K562 (cell line): ENCODE measurements around the gene SRRT. TPM values are rescaled to one million over a fixed set of nuclear protein-coding genes. Genes with fewer than 3 reads are reported as not detected.
A peak's percentile ranks its signal among the peaks of the same experiment; 100 is the strongest.

Source experiments
- ATF6 ChIP-seq: sonication (generic); formaldehyde crosslinking; IDR thresholded peaks from 2 replicates; pipeline ENCODE4 v1.4.0; 2020; ENCODE audit warnings: mild to moderate bottlenecking, missing genetic modification reagents
- COPS2 ChIP-seq: fragments of 450-650 bp; conservative IDR thresholded peaks from 2 replicates; pipeline ENCODE4 v1.6.1; 2016; ENCODE audit warnings: mild to moderate bottlenecking, moderate library complexity
- CREB3 ChIP-seq: fragments of 450-650 bp; conservative IDR thresholded peaks from 2 replicates; pipeline ENCODE4 v1.6.1; 2016; ENCODE audit warnings: missing genetic modification characterization, low read depth, mild to moderate bottlenecking, missing compliant biosample characterization, moderate library complexity
- CUX1 ChIP-seq: fragments of 200-800 bp; sonication (Bioruptor generic); IDR thresholded peaks from 2 replicates; pipeline ENCODE4 v1.6.1; 2016; ENCODE audit warnings: missing genetic modification characterization, missing compliant biosample characterization
- HNRNPLL ChIP-seq: fragments of 200-400 bp; formaldehyde crosslinking; IDR thresholded peaks from 2 replicates; pipeline ENCODE4 v1.6.1; 2017; ENCODE audit warnings: low read length, low read depth, mild to moderate bottlenecking; ENCODE audit not compliant: poor library complexity, severe bottlenecking
- KLF10 ChIP-seq: fragments of 250-450 bp; sonication (Bioruptor Pico); IDR thresholded peaks from 2 replicates; pipeline ENCODE4 v1.6.1; 2021; ENCODE audit warnings: matching md5 sums
- NFRKB ChIP-seq: fragments of 450-650 bp; IDR thresholded peaks from 2 replicates; pipeline ENCODE4 v1.6.1; 2016; ENCODE audit warnings: low read depth
- NR2C1 ChIP-seq, 2 experiments: fragments of 450-650 bp; IDR thresholded peaks; 2 replicates each; pipeline ENCODE4 v1.6.1; 2017; ENCODE audit warnings: mild to moderate bottlenecking in 2 of 2, antibody characterized with exemption in 1 of 2, inconsistent platforms in 1 of 2, missing compliant biosample characterization in 1 of 2, missing genetic modification characterization in 1 of 2
- RBBP5 ChIP-seq: fragments of 200-600 bp; sonication (generic); IDR thresholded peaks from 2 replicates; pipeline ENCODE4 v1.6.1; 2012; ENCODE audit warnings: borderline replicate concordance, mild to moderate bottlenecking, low read length, control low read depth, inconsistent platforms; ENCODE audit not compliant: insufficient read depth, poor library complexity, severe bottlenecking
- SIN3A ChIP-seq, 2 experiments: fragments of 150-350 bp in 1 of 2; IDR thresholded peaks; 2 replicates each; pipeline ENCODE4 v1.6.1; 2011 to 2016; ENCODE audit warnings: borderline replicate concordance in 2 of 2, low read depth in 2 of 2, low read length in 2 of 2, mild to moderate bottlenecking in 2 of 2, moderate library complexity in 2 of 2; ENCODE audit not compliant: control insufficient read depth in 1 of 2
- THRAP3 ChIP-seq: fragments of 450-650 bp; IDR thresholded peaks from 2 replicates; pipeline ENCODE4 v1.6.1; 2016; ENCODE audit warnings: mild to moderate bottlenecking, inconsistent platforms, borderline replicate concordance
- ZBTB49 ChIP-seq: sonication (generic); formaldehyde crosslinking; IDR thresholded peaks from 2 replicates; pipeline ENCODE4 v1.8.0; 2022; ENCODE audit warnings: missing genetic modification reagents, mild to moderate bottlenecking, borderline replicate concordance
- ZNF212 ChIP-seq: fragments of 450-650 bp; formaldehyde crosslinking; IDR thresholded peaks from 2 replicates; pipeline ENCODE4 v1.4.0; 2020; ENCODE audit warnings: mild to moderate bottlenecking
- ZNF551 ChIP-seq: fragments of 250-450 bp; sonication (Bioruptor Pico); IDR thresholded peaks from 2 replicates; pipeline ENCODE4 v1.5.0; 2021; ENCODE audit warnings: mild to moderate bottlenecking, moderate library complexity
- ZNF584 ChIP-seq: fragments of 200-800 bp; sonication (Bioruptor generic); IDR thresholded peaks from 2 replicates; pipeline ENCODE4 v1.6.1; 2016; ENCODE audit warnings: low read depth, mild to moderate bottlenecking, missing genetic modification characterization, missing compliant biosample characterization
- polyA plus RNA-seq, 8 experiments: library from polyadenylated mRNA; depleted of rRNA in 4 of 8; stranded (reverse) in 5 of 8; unstranded in 3 of 8; fragments of >200 nt; fragmentation: Nextera tagmentation in 2 of 8; fragmentation: Illumina TruSeq in 1 of 8; extraction: Ambion mirVana in 2 of 8; extraction: Trizol in 1 of 8; gene quantifications; 2 replicates each; pipeline versions ENCODE4 v1.2.1 to v1.2.3, GENCODE V29; 2011 to 2014; ENCODE audit warnings: inconsistent platforms in 1 of 8, missing spikeins in 1 of 8
- total RNA-seq, 7 experiments: library from RNA; depleted of rRNA in 6 of 7; stranded (reverse); fragments of >200 nt in 6 of 7; fragmentation: Illumina TruSeq in 2 of 7; extraction: Trizol in 2 of 7; gene quantifications; 2 replicates each; pipeline versions ENCODE4 v1.2.1 to v1.2.3, GENCODE V29; 2011 to 2021; ENCODE audit warnings: low replicate concordance in 1 of 7

SRRT gene
- total and polyA plus RNA-seq, 9 of the 15 experiments (the other 6 are each of a cell fraction or from before 2014, with no cell fraction given): 10.3 to 263 (median 84.4) TPM

- TF ChIP-seq CREB3 (no peak), THRAP3 (no peak), ZNF584 (CRISPR knock-in tag) (0 out of 2 replicates have a peak, but pooled peaks have one; percentile 11), ZBTB49 (CRISPR knock-in tag) (no peak), ZNF212 (CRISPR knock-in tag) (no peak), NFRKB (0 out of 2 replicates have a peak, but pooled peaks have one; percentile 29), COPS2 (no peak), RBBP5 (no peak), CUX1 (CRISPR knock-in tag) (no peak), NR2C1 (IDR thresholded peaks at IDR 0.05) (no peak), NR2C1 (tag; IDR thresholded peaks at IDR 0.05) (peak; percentile 35; the same call in 1 of the 2 replicates), HNRNPLL (no peak), ATF6 (0 out of 2 replicates have a peak, but pooled peaks have one; percentile 12), KLF10 (CRISPR knock-in tag) (no peak), SIN3A (IDR thresholded peaks at IDR 0.05; ENCODE audit: borderline replicate concordance in 2 of 2, control insufficient read depth in 1 of 2, low read depth in 2 of 2, low read length in 2 of 2) (no peak; a peak in 1 of 4 replicates), ZNF551 (no peak)
Measured at GRCh38 chr7:100867776-100868485, 7.0 kb upstream of the SRRT start (continued).
